Stimulated activated CD8-positive, alpha-beta memory T cell treated with anti-CD3 and anti-CD28 coated beads, Interleukin-15, amount 100 ng/mL, for 4 hours (primary cell): Measurements from ENCODE around the gene CLECL1.

ENCODE experiments used
- DNase-seq, 2 donors: peaks; one replicate each; pipeline ENCODE4 v3.0.0-alpha.2; 2020; ENCODE audit warnings: low read depth in 2 of 2

The CLECL1 gene

GRCh38 chr12:9732921-9733461, at the start of gene CLECL1:
CLECL1 (minus strand) TSS chr12:9733097.
- no peak for DNase-seq

DNA sequence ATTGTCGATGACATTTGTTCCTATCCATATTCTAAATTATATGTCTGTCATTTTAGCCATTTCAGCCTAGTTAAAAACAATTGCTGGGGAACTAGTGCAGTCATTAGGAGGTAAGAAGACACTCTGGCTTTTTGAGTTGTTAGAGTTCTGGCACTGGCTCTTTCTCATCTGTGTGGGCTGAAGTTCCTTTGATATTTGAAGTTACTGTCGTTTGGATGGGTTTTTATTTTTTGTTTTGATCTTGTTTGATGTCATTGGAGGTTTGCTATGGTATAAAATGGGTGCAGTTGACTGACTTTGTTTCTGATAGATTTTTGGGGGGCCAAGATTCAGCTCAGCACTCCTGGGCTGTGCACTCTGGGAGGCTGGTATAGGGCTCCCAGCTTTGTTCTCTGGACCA, 48.5 kb upstream of the CLECL1 start:
- DNase-seq: no peak

GRCh38 chr12:9779209-9779608, 46.3 kb upstream of the CLECL1 start:
- DNase-seq: no peak

GRCh38 chr12:9776781-9777180, 43.9 kb upstream of the CLECL1 start:
- no peak for DNase-seq

GRCh38 chr12:9773216-9773877, 40.5 kb upstream of the CLECL1 start:
- DNase-seq: no peak

GRCh38 chr12:9763025-9763424, 30.1 kb upstream of the CLECL1 start:
- no peak for DNase-seq

- DNase-seq: no peak
These were observed 29.5 kb upstream of the CLECL1 start for GRCh38 chr12:9762369-9762768.

- DNase-seq: no peak
These were observed 28.5 kb upstream of the CLECL1 start for GRCh38 chr12:9761419-9761781.

GRCh38 chr12:9760699-9761418, 28.0 kb upstream of the CLECL1 start, which contains the start of gene CD69:
CD69 (minus strand) TSS chr12:9760901; CDS start chr12:9760820, 81 bp downstream.
- DNase-seq: peak in 1 of 2 donors; percentile 78

- DNase-seq: no peak
These were observed 27.2 kb upstream of the CLECL1 start for GRCh38 chr12:9760120-9760519.

GRCh38 chr12:9759694-9760093, 26.8 kb upstream of the CLECL1 start:
- no peak for DNase-seq

GRCh38 chr12:9758119-9758518, 25.2 kb upstream of the CLECL1 start:
- DNase-seq: no peak

DNA sequence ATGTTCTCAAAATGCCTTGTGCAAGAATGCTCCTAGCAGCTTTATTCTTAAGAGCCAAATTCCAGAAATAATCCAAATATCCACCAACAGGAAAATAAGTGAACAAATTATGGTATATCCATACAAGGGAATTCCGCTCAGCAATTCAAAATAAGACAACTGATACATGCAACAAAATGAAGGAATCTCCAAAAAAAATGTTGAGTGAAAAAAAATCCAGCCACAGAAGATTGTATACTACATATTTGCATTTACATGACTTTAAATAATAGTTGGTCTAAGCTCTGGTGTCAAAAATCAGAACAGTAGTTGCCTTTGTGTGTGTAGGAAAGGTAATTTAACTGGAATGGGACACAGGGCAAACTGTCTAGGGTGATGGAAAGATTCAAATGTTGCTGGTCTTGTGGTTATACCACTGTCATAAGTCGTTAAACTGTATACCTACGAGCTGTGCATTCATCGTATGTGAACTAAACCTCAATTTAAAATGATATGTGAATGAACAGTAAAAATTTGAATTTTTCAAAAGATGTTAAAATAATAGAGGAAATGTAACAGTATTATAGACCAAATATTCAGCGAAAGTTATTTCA, 24.6 kb upstream of the CLECL1 start:
- no peak for DNase-seq

DNA sequence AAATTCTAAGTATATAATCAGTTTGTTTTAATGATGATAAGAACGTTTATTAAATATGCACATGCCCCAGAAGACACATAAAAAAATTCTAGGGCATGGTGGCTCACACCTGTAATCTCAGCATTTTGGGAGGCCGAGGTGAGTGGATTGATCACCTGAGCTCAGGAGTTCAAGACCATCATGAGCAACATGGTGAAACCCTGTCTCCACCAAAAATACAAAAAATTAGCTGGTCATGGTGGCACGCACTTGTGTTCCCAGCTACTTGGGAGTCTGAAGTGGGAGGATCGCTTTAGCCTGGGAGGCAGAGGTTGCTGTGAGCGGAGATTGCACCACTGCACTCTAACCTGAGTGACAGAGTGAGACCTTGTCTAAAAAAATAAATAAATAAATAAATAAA, 23.8 kb upstream of the CLECL1 start:
- DNase-seq: no peak

DNA sequence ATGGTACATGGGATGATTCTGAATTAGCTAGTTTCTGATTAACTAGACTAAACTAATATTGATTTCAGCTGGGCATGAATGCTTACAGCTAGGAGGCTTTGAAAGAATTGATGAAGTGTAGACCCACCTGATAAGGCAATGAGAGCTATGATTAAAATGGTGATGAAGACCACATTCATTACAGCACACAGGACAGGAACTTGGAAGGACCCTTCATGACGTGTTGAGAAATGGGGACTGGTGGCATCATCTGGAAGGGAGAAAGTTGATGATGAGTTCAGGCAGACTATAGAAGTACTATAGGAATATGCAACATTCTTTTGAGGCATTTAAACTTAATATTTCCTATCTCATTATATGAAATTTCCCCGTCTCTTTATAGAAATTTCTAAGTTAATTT, 23.3 kb upstream of the CLECL1 start:
- no peak for DNase-seq

DNA sequence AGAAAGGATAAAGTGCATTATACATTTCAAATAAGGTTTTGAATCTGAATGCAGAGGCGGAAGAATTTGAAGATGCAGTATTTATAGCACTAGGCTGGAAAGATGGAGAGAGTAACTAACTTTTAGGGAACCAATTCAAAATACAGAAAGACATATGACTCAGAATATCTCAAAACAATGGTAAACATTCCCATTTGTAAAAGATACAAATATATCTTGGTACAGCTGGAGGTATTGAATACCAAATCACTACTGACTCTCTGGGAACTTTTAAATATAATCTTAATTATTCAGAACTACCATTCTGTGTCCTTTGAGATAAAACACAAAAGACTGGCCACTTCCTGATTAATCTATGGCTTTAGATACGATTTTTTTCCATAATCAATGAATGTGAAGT, 22.7 kb upstream of the CLECL1 start:
- DNase-seq: no peak

DNA sequence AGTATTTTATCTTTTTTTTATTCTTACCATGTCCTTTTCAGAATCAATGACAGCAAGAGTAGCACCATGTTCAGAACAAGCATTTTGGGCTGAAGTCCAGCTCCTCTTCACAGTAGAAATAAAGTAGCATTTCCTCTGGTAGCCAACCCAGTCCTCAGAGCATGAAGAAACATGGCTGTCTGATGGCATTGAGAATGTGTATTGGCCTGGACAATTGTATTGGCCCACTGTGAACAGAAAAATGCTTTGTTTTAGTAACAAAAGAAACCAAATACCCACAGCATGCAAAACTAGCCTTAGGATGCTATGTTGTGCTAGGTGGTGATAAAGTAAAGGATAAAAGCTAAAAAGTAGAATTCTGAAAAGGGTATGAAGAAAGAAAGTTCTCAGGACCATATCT, 22.1 kb upstream of the CLECL1 start:
- no peak for DNase-seq

DNA sequence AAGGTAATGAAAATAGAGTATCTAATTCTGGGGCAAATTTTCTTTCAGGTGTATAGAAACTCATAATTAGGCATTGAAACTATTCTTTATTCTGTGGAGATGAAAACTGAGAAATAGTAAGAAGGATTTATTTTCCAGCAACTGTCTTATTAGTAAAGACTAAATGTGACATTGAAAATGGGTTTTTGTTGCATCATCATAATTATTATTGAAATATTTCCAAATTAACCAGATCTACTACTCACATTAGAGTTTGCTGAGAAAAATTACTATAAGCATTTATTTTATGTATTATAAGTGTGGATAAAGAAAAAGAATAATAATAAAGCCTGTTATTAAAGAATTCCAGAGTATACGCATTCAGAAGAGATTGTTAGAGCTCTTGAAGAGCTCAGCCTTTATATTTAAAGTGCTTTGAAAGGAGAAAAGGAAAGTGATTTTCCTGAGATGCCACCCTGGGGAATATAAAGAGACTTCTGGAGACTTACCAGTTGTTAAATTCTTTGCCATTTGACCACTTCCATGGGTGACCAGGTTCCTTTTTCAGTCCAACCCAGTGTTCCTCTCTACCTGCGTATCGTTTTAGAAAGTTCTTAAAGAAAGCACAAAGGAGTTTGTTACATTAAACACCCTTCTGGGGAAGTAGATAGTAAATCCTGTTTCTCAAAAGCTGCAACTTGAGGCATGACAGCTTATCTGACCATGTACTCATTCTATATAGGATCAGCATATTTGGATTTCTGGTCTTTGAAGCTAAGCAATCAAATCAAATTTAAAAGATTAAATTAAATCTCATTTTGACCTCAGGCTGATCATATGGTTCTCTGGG, 21.4 kb upstream of the CLECL1 start:
- DNase-seq: no peak

- no peak for DNase-seq
These were observed 20.6 kb upstream of the CLECL1 start for GRCh38 chr12:9753498-9753897.

GRCh38 chr12:9753073-9753472, 20.2 kb upstream of the CLECL1 start:
- DNase-seq: no peak

DNA sequence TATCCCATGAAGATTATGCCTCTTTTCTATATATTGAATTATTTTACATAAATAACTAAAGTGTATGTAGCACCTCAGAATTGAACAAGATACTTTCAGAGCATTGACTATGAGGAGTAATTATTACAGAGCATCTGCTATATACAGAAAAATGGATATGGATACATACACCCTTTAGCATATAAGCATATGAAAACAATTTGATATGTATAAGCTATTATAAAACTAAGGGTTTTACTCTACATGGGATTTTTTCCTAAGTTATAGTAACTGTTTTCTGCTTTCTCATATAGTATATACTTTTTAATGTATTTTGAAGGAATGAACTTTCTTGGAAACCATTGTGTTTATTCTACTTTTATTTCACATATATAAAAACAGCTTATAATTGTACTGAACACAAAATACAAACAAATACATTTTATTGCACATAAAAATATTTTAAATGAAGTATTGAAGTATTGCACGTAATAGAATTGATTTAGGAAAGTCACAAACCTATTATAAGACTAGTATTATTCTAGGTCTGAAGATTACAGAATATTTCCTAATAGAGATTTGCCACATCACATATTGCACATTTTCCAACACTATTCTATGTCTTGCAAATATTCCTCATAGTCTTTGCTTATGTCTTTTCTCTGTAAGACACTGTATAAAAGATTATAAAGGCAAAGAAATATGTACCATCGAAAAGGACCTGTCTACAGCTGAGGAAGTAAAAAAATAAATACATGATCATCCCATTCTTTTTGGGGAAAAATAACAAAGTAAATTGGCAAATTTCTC, 19.4 kb upstream of the CLECL1 start:
- DNase-seq: no peak
